Stimulated activated CD8-positive, alpha-beta memory T cell treated with anti-CD3 and anti-CD28 coated beads, Interleukin-7, amount 100 ng/mL, for 24 hours (primary cell): Measurements from ENCODE around the gene IL31.

Experiments used
- DNase-seq: peaks from one replicate; pipeline ENCODE4 v3.0.0-alpha.2; 2020; ENCODE audit warnings: low read depth

The IL31 gene

DNA sequence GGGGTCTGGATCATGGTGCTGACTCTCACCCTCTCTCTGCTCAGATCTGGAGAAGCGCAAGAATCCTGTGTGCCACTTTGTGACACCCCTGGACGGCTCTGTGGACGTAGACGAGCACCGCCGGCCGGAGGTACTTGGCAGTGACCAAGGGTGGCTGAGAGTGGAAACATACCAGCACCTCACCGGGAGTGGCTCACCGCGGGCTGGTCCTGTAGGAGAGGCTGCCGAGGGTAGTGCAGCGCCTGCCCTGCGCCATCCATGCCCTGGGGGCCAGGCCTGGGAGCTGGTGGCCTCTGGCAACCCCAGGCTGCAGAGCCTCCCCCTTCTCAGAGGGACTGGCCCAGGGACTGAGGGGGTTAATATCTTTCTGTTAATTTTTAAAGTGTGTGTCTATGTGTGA, 46.2 kb downstream of the IL31 start:
- DNase-seq, result no peak

DNA sequence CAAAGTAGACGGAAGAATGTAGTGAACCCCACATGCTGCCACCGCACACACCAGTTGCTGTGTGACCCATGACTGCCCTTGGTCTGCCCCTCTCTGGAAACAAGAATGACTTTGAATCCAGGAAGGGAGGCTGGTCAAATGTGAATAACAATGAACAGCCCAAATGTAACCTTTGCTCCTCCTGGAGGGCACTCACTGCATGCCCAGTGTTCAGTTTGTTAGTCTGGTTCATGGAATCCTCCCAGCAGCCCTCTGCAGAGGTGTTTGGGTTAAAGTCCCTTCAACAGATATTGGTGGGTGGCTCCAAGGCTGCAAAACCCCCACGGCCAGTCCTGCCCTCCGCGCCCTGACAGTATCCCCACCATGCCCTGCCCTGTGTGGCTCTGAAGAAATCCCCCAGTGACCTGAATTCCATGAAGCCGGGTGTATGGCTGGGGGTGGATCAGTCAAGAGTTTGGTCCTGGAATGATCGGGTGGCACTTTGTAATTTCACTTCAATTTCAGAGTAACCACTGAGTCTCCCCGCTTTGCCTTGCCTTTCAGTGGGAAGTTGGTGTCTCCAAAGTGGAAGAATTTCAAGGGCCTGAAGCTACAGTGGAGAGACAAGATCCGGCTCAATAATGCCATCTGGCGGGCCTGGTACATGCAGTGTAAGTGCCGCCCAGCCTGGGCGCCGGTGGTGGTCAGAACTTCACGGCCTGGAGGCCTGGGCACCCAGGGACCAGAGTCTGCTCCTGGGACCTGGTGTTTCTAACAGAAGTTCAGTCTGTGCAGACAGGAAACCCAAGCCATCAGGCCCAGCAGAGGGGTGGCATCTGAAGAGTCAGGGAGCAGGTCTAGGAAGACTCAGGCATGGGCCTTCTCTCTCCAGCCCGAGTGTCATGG, 47.1 kb downstream of the IL31 start:
- no peak for DNase-seq

DNA sequence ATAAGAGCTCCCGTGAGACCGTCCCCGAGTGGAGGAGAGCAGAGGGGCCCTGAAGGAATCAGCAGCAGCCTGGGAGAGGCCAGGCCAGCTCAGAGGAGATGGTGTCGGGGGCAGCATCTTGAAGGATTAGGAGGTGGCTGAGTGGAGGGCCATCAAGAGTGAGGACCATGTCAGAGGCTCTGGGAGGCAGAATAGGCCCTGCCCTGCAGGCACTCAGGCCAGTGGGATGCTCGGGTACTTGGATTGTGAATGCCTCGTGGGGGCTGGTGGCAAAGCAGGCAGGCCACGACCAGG, 47.7 kb downstream of the IL31 start:
- no peak for DNase-seq

DNA sequence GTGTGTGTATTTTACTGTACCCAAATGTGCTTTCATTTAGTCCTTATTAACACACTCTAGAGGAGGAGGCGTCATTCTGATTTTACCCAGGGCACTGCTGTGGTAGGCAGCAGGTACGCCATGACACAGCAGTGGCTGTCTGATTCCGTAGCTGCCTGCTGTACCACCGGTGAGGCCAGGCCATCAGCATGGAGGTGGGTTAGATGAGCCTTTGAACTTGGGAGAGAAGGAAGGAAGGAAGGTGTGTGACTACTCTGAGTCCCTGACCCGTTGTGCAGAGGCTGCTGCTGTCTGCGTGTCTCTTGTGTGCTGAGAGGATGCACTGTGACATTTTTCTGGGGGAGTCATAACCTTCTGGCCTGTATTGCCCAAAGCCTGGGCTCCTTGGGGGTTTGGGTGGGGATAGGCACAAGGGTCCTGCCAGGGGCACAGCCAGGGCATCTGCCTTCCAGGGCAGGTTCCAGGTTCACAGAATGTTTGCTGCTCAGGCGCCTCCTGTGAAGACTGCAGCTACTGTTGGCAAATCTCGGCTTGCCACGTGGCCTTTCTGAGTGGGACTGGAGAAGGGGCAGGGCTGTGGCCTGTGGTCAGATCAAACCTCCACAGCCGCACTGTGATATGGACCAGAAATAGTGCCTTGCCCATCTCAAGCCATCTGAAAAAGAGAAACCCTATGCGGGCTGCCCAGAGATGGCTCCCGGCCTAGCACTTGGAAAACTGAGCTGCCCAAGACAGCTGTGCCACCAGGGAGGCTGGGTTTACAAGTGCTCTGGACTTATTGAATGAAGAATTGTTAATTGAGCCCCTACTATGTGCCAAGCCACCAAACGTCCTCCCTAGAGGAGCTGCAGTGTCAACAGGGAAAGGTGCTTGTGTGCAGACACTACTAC, 48.3 kb downstream of the IL31 start:
- DNase-seq, result no peak

DNA sequence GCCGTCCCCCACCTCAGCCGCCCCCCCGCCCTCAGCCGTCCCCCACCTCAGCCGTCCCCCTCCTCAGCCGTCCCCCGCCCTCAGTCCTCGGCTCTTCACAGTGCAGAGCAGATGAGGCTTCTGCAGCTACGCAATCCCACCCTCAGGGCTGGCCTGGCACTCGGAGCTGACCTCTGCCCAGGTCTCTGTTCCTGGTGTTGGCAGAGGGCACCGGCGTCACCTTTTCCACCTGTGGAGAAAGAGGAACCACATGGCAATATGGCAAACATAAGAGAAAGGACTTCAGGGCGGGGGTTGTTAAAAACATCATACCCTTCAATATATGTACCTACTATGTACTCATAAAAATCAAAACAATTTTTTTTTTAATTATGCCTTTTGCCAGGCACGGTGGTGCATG, 49.7 kb downstream of the IL31 start:
- no peak for DNase-seq

DNA sequence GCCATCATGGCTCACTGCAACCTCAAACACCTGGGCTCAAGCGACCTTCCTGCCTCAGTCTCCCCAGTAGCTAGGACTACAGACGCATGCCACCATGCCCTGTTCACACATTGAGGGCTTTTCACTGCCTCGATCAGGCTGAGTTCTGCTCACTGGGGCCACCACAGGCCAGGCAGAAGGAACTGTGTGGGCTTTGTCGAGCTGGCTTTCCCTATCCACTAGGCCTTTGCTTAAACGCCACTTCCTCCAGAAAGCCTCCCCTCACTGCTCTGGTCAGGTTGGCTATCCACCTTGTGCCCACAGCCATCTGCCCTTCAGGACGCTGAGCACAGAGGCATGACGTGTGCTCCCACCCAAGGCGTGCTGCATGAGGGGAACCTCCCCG, 50.3 kb downstream of the IL31 start:
- DNase-seq, result no peak

DNA sequence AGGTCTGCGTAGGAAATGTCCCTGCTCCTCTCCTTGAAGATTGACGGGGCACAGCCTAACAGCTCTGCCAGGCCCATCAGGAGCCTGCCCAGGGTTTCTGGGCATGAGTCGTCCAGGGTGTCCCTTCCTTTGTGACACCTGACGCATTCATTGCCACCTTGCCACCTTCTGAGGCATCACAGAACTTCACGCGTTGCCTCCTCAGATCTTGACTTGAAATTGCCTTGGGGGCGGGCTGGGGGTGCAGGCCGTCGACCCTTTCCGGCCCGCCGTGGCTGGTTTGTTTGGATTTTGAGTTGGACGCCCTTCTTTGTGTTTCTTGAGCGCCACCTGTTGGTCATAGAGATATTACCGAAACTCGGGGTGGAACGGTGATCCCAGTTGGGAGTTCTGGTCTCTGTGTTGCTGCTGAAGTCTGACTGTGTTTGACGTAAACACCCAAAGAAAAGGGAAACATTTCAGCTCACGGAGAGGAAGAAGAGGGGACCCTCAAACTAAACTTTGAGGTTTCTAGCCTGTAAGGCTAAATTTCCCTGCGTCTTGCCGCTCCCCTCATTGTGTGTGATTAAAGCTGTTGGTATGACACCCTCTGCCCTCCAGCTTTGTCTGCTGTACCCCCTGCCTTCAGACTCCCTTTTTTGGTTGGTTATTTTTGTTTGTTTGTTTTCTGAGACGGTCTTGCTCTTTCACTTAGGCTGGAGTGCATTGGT, 50.8 kb downstream of the IL31 start:
- DNase-seq, result peak; percentile 34
